ENCODE results near the gene ALPG.

DNA sequence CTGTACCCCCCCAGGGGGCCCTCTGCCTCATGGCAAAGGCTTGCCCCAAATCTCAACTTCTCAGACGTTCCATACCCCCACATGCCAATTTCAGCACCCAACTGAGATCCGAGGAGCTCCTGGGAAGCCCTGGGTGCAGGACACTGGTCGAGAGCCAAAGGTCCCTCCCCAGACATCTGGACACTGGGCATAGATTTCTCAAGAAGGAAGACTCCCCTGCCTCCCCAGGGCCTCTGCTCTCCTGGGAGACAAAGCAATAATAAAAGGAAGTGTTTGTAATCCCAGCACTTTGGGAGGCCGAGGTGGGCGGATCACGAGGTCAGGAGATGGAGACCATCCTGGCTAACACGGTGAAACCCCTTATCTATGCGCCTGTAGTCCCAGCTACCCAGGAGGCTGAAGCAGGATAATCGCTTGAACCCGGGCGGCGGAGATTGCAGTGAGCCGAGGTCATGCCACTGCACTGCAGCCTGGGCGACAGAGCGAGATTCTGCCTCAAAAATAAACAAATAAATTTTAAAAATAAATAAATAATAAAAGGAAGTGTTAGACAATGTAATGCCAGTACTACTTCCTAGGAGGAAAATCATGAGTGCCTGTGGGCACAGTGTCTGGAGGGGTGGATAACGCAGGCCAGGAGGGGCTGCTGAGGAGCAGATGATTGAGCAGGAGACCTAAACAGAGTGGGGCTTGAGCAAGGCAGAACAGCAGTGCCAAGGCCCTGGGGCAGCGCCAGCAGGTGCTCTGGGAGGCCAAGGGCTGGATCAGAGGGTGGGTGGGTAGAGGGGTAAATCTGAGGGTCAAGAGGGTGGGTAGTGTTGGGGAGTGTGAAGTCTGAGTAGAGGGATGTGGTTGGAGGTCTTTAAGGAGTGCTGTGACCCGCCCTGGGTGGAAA, 24.1 kb upstream of the ALPG start:
- TF ChIP-seq, protein P1, sequence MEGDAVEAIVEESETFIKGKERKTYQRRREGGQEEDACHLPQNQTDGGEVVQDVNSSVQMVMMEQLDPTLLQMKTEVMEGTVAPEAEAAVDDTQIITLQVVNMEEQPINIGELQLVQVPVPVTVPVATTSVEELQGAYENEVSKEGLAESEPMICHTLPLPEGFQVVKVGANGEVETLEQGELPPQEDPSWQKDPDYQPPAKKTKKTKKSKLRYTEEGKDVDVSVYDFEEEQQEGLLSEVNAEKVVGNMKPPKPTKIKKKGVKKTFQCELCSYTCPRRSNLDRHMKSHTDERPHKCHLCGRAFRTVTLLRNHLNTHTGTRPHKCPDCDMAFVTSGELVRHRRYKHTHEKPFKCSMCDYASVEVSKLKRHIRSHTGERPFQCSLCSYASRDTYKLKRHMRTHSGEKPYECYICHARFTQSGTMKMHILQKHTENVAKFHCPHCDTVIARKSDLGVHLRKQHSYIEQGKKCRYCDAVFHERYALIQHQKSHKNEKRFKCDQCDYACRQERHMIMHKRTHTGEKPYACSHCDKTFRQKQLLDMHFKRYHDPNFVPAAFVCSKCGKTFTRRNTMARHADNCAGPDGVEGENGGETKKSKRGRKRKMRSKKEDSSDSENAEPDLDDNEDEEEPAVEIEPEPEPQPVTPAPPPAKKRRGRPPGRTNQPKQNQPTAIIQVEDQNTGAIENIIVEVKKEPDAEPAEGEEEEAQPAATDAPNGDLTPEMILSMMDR (optimal IDR thresholded peaks at IDR 0.05 in 1 of 3, IDR thresholded peaks at IDR 0.05 in 1 of 3, conservative IDR thresholded peaks at IDR 0.05 in 1 of 3; ENCODE audit: extremely low read depth in 1 of 3, insufficient read depth in 2 of 3, low read length in 3 of 3) = no peak
- TF ChIP-seq EZH2 (IDR thresholded peaks at IDR 0.05; ENCODE audit: low read length) = no peak
